HG02884 (cell line): ENCODE measurements around the gene CRYBA1.
A peak's percentile ranks its signal among the peaks of the same experiment; 100 is the strongest.

Experiments used
- ATAC-seq: cut with Tn5 transposase; IDR thresholded peaks from one replicate; pipeline ENCODE4 v1.9.1; 2021; ENCODE audit warnings: mild to moderate bottlenecking, moderate library complexity; ENCODE audit not compliant: unreplicated experiment

The CRYBA1 gene

DNA sequence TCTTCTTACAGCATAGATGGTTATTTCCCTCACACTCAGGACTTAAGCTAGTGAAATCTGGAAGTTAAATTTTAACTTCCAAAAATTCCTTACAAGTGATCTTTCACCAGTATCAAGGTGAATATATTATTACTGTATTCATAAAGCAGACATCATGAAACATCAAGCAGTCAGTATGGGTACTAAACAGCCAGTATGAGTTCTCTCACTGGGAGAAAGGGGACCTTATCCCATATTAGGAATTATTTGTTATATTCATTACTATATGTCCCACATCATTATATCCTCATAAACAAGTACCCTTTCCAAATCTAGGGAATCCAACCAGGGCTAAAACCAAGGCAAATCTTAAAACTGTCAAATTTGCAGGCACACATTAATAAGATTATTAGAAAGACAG is 32.0 kb downstream of the CRYBA1 start:
- ATAC-seq: no peak

DNA sequence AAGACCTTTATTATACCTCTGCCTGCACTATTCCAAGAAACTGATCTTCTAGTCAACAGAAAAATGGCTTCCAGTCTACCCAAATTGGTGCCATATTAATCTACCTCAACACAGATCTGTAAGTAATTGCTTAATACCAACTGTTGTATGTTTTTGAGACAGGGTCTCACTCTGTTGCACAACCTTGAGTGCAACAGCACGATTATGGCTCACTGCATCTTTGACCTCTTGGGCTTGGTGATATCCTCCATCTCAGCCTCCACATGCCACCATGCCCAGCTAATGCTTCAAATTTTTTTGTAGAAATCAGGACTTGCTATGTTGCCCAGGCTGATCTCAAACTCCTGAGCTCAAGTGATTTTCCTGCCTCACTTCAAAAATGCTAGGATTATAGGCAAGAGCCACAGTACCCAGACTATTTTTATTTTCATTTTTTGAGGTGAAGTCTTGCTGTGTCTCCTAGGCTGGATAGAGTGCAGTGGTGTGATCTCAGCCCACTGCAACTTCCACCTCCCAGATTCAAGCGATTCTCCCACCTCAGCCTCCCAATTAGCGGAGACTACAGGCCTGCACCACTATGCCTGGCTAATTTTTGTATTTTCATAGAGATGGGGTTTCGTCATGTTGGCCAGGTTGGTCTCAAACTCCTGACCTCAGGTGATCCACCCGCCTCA is 32.9 kb downstream of the CRYBA1 start:
- ATAC-seq: no peak

DNA sequence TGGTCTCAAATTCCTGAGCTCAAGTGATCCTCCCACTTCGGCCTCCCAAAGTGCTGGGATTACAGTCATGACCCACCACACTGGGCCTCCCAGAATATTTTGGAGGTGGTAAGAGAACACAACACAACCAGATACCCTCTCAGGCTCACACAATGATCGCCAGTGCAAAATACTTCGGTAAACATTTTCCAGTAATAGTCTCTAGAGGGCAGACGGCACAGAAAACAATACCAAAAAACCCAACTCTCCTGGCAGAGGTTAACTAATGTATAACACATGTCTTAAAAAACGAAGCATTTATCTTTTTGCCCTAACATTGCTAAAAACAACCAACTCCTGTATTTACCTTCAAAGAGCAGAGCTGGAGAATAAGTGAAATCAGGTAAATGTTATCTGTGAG is 36.8 kb downstream of the CRYBA1 start:
- ATAC-seq: no peak

DNA sequence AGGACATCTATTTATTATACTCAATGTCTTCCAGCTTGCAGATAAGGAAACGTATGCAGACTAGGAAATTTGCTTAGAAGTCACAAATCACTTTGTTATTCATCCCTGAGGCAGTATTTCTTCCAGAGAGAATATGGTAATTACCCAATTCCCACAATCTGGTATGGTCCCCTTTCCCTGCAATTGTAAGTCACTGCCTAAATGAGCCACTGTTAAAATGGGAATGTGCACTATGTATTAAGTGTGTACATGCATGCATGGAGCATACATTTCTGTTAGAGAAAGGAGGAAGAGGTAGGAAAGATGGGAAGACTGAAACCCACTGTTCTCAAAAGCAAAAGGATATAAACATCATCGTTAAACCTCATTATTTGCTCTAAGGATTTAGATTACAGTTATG is 37.3 kb downstream of the CRYBA1 start:
- ATAC-seq: no peak

DNA sequence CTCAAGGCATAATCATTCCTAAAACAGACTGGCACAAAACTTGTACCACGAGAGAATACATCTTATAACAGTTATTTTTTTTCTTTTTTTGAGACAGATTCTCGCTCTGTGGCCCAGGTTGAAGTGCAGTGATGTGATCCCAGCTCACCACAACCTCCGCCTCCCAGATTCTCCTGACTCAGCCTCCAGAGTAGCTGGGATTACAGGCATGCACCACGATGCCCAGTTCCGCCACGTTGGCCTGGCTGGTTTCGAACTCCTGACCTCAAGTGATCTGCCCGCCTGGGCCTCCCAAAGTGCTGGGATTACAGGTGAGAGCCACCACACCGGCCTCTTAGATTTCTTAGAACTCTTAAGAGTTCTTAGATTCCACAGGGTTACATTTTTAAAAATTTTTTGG is 43.2 kb downstream of the CRYBA1 start:
- ATAC-seq: no peak

DNA sequence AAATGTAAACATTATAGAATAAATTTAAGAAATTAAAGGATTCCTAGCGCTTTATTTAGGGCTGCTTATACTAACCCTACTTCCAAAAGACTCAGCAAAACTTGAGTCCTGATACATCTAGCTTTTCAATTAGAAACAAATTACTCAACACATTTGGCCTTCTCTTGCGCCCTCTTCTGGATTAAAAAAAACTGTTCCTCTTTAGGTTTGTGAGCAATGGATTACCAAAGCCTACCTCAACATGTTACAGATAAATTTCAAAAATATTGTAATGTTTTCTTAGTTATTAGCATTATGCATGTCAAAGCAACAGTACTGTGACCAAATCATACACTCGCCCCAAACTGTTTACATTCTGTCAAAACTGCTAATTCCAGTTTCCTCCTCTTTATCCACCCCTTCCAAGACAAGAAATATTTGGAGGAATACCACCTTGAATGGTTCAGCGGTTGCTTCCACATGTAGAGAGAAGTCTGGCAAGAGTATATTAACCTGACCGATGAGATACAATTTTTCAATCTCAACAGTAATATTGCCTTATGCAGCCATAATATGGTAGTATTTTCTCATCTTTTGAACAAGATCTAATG is 44.6 kb downstream of the CRYBA1 start:
- ATAC-seq: no peak

DNA sequence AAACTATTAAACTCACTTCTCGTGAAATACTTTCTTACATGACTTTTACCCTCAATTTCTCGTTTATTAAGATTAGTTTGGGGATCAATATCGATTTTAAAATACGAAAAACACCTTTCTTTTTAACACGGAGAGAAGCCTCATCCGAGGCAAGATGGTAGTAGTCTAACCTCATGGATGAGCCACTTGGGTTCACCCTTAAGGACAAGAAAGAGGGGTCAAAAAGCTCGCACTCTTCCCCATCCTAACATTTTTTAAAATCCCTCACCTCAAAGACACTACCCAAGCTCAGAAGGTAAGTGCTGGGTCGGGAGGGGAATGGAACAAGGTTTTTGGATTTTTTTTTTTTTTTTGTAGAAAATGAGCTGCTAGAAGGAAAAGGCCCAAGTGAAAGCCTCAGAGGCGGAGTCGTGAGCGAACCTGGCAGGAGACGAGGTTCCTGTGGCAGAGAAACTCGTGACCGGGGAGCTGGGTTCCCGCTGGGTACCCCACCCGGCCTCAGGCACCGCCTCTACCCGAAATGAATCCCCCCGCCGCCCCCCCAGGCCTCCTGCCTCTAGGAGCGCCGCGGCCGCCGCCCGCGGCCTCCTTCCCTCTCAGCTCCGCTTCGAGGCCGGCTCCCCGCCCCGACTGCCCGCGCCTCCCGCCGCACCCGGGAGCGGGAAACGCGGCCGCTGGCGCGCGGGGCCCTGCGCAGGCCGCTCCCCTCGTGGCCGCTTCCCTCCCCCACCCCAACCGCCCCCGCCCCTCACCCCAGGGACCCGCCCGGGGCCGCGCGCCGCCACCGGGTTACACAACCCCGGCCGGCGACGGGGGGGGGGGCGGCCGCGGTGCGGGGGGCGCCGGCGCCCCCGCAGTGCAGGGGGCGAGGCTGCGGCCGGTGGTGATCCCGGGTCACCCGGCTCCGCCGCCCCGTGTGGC is 45.7 kb downstream of the CRYBA1 start:
- no peak for ATAC-seq

DNA sequence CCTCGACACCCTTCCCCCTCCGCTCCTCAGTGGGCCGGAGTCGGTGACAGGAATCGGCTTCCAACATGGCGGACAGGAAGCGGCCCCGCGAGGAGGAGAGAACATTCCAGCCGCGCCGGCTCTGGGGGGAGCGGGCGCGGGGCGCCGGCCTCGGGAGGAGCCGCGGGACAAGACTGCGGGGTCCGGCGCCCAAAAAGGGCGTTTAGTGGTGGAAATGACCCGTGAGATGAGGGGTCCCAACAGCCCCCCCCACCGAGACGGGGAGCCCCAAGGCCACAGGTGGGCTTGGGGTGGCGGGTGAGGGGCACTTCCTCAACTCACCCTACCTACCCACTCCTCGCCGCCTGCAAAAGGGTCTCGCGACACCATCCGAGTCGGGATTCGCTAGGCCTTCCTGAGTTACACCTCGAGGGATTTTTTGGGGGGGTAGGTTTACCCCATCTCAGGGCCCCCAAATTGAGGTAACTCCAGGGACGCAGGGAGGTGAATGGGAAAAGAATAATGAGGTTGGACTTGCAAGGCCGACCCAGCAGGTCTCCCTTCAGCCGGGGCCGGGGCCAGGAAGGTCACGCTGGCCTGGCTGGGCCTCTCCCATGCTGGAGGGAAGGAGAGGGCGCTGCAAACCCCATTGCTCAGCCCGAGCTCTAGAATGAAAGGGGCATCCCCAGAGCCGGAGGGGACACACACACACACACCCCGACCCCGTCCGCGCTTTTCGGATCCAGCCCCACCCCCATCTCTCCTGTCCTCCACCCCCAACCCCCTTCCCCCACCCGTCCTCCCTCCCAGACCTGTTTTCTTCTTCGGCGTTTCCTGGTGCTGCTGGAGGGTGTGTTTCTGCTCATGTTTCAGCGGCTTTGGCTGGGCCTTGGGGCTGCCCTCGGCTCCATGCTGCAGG is 46.6 kb downstream of the CRYBA1 start:
- peak; percentile 9 for ATAC-seq

DNA sequence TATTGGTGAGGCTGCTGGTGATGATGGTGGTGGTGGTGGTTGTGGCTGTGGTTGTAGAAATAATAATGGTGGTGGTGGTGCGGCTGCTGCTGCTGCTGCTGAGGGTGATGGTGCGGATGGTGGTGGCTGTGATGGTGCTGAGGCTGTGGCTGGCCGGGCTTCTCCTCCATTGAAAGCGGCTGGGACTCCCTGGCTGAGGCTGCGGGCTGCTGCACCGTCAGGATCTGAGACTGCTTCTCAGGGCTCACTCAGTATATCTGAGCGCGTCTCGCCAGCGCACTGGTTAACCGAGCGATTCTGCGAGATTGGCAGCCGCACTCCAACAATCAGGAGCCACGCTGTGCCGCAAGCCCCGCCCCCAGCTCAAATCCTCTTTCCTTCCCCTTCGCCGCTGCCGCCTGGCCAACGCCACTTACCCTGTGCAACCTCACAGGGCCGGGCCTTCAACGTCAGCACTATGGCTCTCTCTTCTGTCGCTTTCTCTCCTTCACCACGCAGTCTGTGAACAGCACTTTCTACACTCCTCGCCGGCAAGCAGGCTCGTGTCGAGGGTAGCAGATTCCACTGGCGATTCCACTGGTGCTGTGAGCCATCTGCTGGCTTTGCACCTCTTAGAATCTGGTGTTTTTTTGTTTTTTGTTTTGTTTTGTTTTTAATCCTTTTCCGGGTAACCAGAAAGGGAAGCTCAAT is 47.4 kb downstream of the CRYBA1 start, which contains the start of gene NUFIP2:
Gene NUFIP2, minus strand, starts transcription at position 259 of the 690 bp plus-strand sequence. Its CDS starts 89 bp downstream, at position 170.
- ATAC-seq: peak; percentile 87

DNA sequence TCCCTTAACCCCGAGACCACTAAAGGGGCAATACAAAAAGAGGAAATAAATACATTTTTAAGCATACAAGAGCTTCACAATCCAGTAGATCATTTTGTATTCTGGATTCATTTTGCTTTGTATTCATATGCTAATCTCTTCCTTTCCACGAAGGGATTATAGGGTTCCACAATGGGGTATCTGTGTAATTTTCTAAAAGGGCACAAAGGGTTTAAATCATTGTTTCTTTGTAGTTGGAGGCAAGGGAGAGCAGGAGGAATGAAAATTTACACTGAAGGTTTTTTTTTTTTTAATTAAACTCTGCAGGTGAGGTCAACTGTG is 47.9 kb downstream of the CRYBA1 start:
- no peak for ATAC-seq

DNA sequence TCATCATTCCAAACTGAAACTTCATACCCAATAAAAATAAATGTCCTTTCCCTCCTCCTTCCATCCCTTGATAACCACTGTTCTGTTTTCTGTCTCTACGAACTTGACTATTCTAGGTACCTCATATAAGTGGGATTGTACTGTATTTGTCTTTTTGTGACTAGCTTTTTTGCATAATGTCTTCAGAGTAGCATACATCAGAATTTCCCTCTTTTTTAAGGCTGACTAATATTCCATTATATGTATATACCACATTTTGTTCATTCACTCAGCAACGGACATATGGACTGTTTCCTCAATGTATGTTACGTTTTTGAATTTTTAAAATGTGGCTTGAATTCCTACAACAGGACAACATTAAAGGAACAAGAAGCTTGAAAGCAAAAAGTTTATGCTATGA is 48.8 kb downstream of the CRYBA1 start:
- ATAC-seq: no peak

DNA sequence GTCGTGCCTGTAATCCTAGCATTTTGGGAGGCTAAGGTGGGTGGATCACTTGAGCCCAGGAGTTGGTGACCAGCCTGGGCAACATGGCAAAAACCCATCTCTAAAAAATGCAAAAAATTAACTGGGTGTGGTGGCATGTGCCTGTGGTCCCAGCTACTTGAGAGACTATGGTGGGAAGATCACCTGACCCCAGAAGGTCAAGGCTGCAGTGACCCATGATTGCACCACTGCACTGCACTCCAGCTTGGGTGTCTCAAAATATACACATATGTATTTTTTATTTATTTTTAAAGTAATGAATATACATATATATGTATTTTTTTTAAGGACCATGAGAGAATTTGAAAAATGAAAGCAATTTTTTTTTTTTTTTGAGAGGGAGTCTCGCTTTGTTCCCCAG is 52.4 kb downstream of the CRYBA1 start:
- no peak for ATAC-seq

DNA sequence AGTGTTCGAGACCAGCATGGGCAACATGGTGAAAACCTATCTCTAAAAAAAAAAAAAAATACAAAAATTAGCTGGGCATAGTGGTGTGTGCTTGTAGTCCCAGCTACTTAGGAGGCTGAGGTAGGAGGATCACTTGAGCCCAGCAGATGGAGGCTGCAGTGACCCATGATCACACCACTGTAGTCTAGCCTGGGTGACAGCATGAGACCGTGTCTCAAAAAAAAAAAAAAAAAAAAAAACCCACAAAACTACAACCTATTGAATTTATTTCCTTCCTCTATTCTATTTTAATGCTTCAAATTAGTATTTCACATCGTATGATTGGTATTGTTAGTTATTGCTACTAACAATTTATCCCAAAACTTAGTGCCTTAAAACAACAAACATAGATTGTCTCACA is 56.7 kb downstream of the CRYBA1 start:
- ATAC-seq: no peak
